DOHH2 (cell line): ENCODE measurements around the gene DCHS2.

Experiments used
- H3F3A ChIP-seq: fragments of 200-600 bp; sonication (generic), shearing (Covaris generic); 2 replicates; pipeline ENCODE4 v1.6.0; 2016; ENCODE audit warnings: antibody characterized with exemption, mild to moderate bottlenecking; ENCODE audit not compliant: control insufficient read depth, insufficient read depth
- H3K27ac ChIP-seq: fragments of 200-600 bp; sonication (generic); 2 replicates; pipeline ENCODE4 v1.5.1; 2014; ENCODE audit warnings: low read depth, mild to moderate bottlenecking, low read length, moderate library complexity
- H3K27me3 ChIP-seq: fragments of 200-600 bp; sonication (generic); 2 replicates; pipeline ENCODE4 v1.6.1; 2014; ENCODE audit warnings: mild to moderate bottlenecking, low read length, mixed read lengths; ENCODE audit not compliant: control insufficient read depth
- H3K36me3 ChIP-seq: fragments of 200-600 bp; sonication (generic); 2 replicates; pipeline ENCODE4 v1.6.1; 2014; ENCODE audit warnings: mild to moderate bottlenecking, low read length, moderate library complexity, mixed read lengths; ENCODE audit not compliant: control insufficient read depth
- H3K4me1 ChIP-seq: fragments of 200-600 bp; sonication (generic); 2 replicates; pipeline ENCODE4 v1.6.1; 2014; ENCODE audit warnings: mild to moderate bottlenecking, low read length, mixed read lengths; ENCODE audit not compliant: control insufficient read depth
- H3K4me2 ChIP-seq: fragments of 200-600 bp; sonication (generic); 2 replicates; pipeline ENCODE4 v1.6.0; 2014; ENCODE audit warnings: mild to moderate bottlenecking, low read length, moderate library complexity
- H3K4me3 ChIP-seq: fragments of 200-600 bp; sonication (generic); 2 replicates; pipeline ENCODE4 v1.5.1; 2014; ENCODE audit warnings: mild to moderate bottlenecking, low read length, mixed read lengths
- H3K79me2 ChIP-seq: fragments of 200-600 bp; sonication (generic); 2 replicates; pipeline ENCODE4 v1.6.1; 2014; ENCODE audit warnings: mild to moderate bottlenecking, low read length, mixed read lengths; ENCODE audit not compliant: control insufficient read depth
- H3K9me2 ChIP-seq: fragments of 200-600 bp; sonication (generic); replicated peaks from 2 replicates; pipeline ENCODE4 v1.6.1; 2014; ENCODE audit warnings: mild to moderate bottlenecking, low read length, mixed read lengths; ENCODE audit not compliant: control insufficient read depth
- H3K9me3 ChIP-seq: fragments of 200-600 bp; sonication (generic); 2 replicates; pipeline ENCODE4 v1.6.1; 2014; ENCODE audit warnings: antibody characterized with exemption, low read length, mixed read lengths; ENCODE audit not compliant: control insufficient read depth, insufficient read depth
- H4K20me1 ChIP-seq: fragments of 200-600 bp; sonication (generic); 2 replicates; pipeline ENCODE4 v1.6.0; 2014; ENCODE audit warnings: low read depth, mild to moderate bottlenecking, antibody characterized with exemption, low read length, moderate library complexity; ENCODE audit not compliant: control insufficient read depth, insufficient read depth
- CTCF ChIP-seq: fragments of 200-600 bp; sonication (generic); IDR thresholded peaks from one replicate; pipeline ENCODE4 v1.5.1; 2014; ENCODE audit warnings: antibody characterized with exemption, mild to moderate bottlenecking, low read depth, low read length; ENCODE audit not compliant: poor library complexity, severe bottlenecking
- EZH2phosphoT487 ChIP-seq: fragments of 200-600 bp; sonication (generic); IDR thresholded peaks from 2 replicates; pipeline ENCODE4 v1.6.1; 2017; ENCODE audit warnings: borderline replicate concordance, mild to moderate bottlenecking, antibody characterized with exemption, low read length, moderate library complexity, mixed read lengths

The DCHS2 gene

GRCh38 chr4:154205471-154205870 lies 286.1 kb downstream of the DCHS2 start:
- Histone ChIP-seq H3K4me1 (no peaks in the 10 kb centered on the region), H3K9me3 (no peaks in the 10 kb centered on the region), H4K20me1 (no peaks in the 10 kb centered on the region), H3K4me3 (no peak overlapping the region), H3K4me2 (no peak overlapping the region), H3K27me3 (no peaks in the 10 kb centered on the region), H3K27ac (no peak overlapping the region), H3K9me2 (no peaks in the 10 kb centered on the region), H3K36me3 (no peaks in the 10 kb centered on the region), H3K79me2 (no peaks in the 10 kb centered on the region), H3F3A (no peaks in the 10 kb centered on the region)
- TF ChIP-seq CTCF (no peak), EZH2phosphoT487 (no peak)

- Histone ChIP-seq H3K4me1 (no peaks in the 10 kb centered on the region), H3K9me3 (no peaks in the 10 kb centered on the region; the same call in 1 of the 2 replicates), H3K9me2 (no peaks in the 10 kb centered on the region), H3K27me3 (no peaks in the 10 kb centered on the region), H3K79me2 (no peaks in the 10 kb centered on the region), H3K4me2 (no peak overlapping the region), H3F3A (no peaks in the 10 kb centered on the region), H3K27ac (no peak overlapping the region), H4K20me1 (no peaks in the 10 kb centered on the region), H3K4me3 (no peak overlapping the region), H3K36me3 (no peaks in the 10 kb centered on the region)
- no peak for TF ChIP-seq CTCF
- no peak for TF ChIP-seq EZH2phosphoT487
These were observed 296.9 kb downstream of the DCHS2 start for GRCh38 chr4:154194649-154195048.

GRCh38 chr4:154192585-154192984 lies 299.0 kb downstream of the DCHS2 start:
- Histone ChIP-seq H3K79me2 (no peaks in the 10 kb centered on the region), H3K27ac (no peak overlapping the region), H3K27me3 (no peaks in the 10 kb centered on the region), H3K4me3 (no peak overlapping the region), H3K4me1 (no peaks in the 10 kb centered on the region), H3K9me3 (no peaks in the 10 kb centered on the region; the same call in 1 of the 2 replicates), H3K4me2 (no peak overlapping the region), H4K20me1 (no peaks in the 10 kb centered on the region), H3K36me3 (no peaks in the 10 kb centered on the region), H3F3A (no peaks in the 10 kb centered on the region), H3K9me2 (no peaks in the 10 kb centered on the region)
- TF ChIP-seq EZH2phosphoT487 (no peak), CTCF (no peak)

- TF ChIP-seq CTCF (no peak), EZH2phosphoT487 (no peak)
- H3K4me2 ChIP-seq: no peak overlapping the region
These were observed 302.3 kb downstream of the DCHS2 start for GRCh38 chr4:154189346-154189745.

More at GRCh38 chr4:154189346-154189745, 302.3 kb downstream of the DCHS2 start:
- no peaks in the 10 kb centered on the region for H3K27me3 ChIP-seq
- no peak overlapping the region for H3K27ac ChIP-seq
- H3K79me2 ChIP-seq: no peaks in the 10 kb centered on the region
- H3K9me3 ChIP-seq: no peaks in the 10 kb centered on the region
- no peaks in the 10 kb centered on the region for H4K20me1 ChIP-seq
- no peaks in the 10 kb centered on the region for H3K4me1 ChIP-seq
- no peak overlapping the region for H3K4me3 ChIP-seq
- H3K36me3 ChIP-seq: no peaks in the 10 kb centered on the region
- H3F3A ChIP-seq: no peaks in the 10 kb centered on the region
- no peaks in the 10 kb centered on the region for H3K9me2 ChIP-seq
